Measurements from ENCODE around the gene EXOC6B.

GRCh38 chr2:72573232-72573631, 252.6 kb downstream of the EXOC6B start:
- TF ChIP-seq CTCF (IDR thresholded peaks at IDR 0.05) (no peak), ZFX (IDR thresholded peaks at IDR 0.05; ENCODE audit: borderline replicate concordance) (no peak)
